AG10803 (cell line): Measurements from ENCODE around the gene EPHB2.

ENCODE experiments used
- DNase-seq: peaks from one replicate; pipeline ENCODE4 v3.0.0; 2010; ENCODE audit warnings: low read depth
- H3K4me3 ChIP-seq: 2 replicates; pipeline ENCODE4 v1.5.1; 2011; ENCODE audit warnings: mild to moderate bottlenecking, low read length, control low read depth
- TF ChIP-seq, protein P1 (sequence below): conservative IDR thresholded peaks from 2 replicates; pipeline ENCODE4 v1.5.1; 2011; ENCODE audit warnings: mild to moderate bottlenecking, low read length, control low read depth, inconsistent platforms

Gene EPHB2

DNA sequence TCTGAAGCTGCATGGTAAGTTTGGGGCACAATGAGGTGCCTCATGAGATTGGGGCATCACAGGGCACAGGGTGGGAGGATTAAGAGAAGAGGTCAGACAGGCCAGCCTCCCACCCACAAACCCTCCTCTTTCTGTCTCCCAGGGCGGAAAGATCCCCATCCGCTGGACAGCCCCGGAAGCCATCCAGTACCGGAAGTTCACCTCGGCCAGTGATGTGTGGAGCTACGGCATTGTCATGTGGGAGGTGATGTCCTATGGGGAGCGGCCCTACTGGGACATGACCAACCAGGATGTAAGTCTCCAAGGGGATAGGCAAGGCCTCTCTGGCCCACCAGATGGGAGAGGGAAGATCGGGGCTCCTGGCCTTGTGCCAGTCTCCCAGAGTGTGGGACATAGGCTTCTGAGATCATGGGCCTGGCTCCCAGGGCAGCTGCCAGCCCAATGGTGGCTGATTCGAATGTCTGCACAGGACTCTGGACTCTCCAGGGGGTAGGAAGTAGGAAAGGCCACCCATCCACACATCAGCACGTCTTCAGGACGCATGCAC, 198.3 kb downstream of the EPHB2 start:
- no peak for DNase-seq
- TF ChIP-seq, protein P1, sequence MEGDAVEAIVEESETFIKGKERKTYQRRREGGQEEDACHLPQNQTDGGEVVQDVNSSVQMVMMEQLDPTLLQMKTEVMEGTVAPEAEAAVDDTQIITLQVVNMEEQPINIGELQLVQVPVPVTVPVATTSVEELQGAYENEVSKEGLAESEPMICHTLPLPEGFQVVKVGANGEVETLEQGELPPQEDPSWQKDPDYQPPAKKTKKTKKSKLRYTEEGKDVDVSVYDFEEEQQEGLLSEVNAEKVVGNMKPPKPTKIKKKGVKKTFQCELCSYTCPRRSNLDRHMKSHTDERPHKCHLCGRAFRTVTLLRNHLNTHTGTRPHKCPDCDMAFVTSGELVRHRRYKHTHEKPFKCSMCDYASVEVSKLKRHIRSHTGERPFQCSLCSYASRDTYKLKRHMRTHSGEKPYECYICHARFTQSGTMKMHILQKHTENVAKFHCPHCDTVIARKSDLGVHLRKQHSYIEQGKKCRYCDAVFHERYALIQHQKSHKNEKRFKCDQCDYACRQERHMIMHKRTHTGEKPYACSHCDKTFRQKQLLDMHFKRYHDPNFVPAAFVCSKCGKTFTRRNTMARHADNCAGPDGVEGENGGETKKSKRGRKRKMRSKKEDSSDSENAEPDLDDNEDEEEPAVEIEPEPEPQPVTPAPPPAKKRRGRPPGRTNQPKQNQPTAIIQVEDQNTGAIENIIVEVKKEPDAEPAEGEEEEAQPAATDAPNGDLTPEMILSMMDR, result no peak
- no peak overlapping the region for H3K4me3 ChIP-seq

DNA sequence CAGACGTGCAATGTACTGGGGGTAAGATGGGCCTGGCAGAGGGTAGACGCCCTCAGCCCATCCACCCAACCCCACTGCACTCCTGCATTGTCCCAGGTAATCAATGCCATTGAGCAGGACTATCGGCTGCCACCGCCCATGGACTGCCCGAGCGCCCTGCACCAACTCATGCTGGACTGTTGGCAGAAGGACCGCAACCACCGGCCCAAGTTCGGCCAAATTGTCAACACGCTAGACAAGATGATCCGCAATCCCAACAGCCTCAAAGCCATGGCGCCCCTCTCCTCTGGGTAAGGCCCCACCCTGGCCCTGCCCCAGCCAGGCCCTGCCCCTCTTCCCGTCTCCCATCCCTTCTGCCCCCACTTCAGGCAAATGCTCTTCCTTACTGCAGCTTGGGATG, 199.6 kb downstream of the EPHB2 start:
- no peak overlapping the region for H3K4me3 ChIP-seq
- TF ChIP-seq, protein P1, result no peak
- no peak for DNase-seq

DNA sequence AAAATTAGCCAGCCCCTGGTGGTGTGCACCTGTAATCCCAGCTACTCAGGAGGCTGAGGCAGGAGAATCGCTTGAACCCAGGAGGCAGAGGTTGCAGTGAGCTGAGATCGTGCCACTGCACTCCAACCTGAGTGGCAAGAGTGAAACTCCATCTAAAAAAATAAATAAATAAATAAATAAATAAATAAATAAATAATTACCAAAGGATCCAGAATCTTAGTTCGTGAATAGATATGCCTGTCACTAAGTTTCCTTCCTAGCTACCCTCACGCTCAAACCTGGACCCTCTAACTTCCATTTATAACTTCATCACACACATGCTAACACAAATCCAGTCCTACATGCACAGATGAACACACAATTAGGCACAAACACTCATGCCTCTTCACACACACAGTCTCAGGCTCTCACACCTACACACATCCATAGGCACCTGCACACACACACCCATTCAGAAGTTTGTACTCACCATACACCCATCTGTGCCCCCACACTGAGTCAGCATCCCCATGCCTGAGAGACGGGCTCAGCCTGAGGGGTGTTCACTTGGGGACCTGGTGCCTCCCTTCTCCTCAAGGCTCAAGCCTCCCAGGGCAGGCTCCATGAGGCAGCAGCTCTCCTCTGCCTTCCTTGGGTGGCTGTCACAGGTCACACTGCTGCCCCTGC, 200.5 kb downstream of the EPHB2 start:
- H3K4me3 ChIP-seq, result no peak overlapping the region
- no peak for DNase-seq
- TF ChIP-seq, protein P1, result no peak

DNA sequence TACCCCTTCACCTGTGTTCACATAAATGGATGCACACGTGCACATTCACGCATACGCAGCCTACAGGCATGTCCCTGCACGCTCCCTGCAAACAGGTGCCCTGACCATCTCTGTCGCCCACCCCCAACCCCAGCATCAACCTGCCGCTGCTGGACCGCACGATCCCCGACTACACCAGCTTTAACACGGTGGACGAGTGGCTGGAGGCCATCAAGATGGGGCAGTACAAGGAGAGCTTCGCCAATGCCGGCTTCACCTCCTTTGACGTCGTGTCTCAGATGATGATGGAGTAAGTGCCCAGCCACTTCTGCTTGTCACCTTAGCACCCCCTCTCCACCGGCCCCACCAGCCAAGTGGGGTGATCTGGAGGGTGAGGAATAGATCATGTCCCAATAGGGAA, 201.7 kb downstream of the EPHB2 start:
- H3K4me3 ChIP-seq, result no peak overlapping the region
- TF ChIP-seq, protein P1, result no peak
- no peak for DNase-seq

DNA sequence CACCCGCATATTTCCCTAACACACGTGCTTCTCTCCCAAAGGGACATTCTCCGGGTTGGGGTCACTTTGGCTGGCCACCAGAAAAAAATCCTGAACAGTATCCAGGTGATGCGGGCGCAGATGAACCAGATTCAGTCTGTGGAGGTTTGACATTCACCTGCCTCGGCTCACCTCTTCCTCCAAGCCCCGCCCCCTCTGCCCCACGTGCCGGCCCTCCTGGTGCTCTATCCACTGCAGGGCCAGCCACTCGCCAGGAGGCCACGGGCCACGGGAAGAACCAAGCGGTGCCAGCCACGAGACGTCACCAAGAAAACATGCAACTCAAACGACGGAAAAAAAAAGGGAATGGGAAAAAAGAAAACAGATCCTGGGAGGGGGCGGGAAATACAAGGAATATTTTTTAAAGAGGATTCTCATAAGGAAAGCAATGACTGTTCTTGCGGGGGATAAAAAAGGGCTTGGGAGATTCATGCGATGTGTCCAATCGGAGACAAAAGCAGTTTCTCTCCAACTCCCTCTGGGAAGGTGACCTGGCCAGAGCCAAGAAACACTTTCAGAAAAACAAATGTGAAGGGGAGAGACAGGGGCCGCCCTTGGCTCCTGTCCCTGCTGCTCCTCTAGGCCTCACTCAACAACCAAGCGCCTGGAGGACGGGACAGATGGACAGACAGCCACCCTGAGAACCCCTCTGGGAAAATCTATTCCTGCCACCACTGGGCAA, 202.9 kb downstream of the EPHB2 start:
- no peak for DNase-seq
- TF ChIP-seq, protein P1, result no peak
- no peak overlapping the region for H3K4me3 ChIP-seq

DNA sequence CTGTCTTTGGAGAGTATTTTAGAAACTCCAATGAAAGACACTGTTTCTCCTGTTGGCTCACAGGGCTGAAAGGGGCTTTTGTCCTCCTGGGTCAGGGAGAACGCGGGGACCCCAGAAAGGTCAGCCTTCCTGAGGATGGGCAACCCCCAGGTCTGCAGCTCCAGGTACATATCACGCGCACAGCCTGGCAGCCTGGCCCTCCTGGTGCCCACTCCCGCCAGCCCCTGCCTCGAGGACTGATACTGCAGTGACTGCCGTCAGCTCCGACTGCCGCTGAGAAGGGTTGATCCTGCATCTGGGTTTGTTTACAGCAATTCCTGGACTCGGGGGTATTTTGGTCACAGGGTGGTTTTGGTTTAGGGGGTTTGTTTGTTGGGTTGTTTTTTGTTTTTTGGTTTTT, 203.5 kb downstream of the EPHB2 start:
- no peak for DNase-seq
- H3K4me3 ChIP-seq, result no peak overlapping the region
- TF ChIP-seq, protein P1, result no peak
